GM10847 (cell line): ENCODE measurements around the gene GP1BA.

Experiments used
- POLR2A ChIP-seq: IDR thresholded peaks from 2 replicates; pipeline ENCODE4 v1.6.1; 2011; ENCODE audit not compliant: insufficient read length; ENCODE audit errors: extremely low read depth

The GP1BA gene

DNA sequence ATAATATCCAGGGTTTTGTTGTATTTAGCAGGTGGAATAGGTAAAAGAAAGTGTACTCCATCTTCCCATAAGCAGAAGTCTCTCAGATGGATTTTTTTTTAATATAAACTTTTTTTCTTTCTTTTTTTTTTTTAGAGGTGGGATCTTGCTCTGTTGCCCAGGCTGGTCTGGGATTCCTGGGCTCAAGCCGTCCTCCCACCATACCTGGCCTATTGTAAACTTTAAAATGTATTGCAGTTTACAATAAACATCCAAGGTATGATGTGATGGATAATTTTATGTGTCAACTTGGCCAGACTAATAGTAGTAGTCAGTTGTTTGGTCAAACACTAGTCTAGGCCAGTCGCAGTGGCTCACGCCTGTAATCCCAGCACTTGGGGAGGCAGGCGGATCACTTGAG, 10.8 kb upstream of the GP1BA start:
- no peak for TF ChIP-seq POLR2A

DNA sequence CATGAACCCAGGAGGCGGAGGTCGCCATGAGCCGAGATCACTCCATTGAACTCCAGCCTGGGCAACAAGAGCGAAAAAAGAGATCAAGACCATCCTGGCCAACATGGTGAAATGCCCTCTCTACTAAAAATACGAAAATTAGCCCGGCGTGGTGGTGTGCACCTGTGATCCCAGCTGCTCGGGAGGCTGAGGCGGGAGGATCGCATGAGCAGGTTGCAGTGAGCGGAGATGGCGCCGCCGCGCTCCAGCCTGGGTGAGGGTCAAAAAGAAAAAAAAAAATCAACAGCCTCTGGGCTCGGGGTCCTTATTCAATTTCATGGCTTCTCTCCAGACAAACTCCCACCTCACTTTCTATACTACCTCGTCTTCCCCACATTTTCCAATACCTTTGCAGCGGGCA, 3.2 kb upstream of the GP1BA start:
- TF ChIP-seq POLR2A = no peak

DNA sequence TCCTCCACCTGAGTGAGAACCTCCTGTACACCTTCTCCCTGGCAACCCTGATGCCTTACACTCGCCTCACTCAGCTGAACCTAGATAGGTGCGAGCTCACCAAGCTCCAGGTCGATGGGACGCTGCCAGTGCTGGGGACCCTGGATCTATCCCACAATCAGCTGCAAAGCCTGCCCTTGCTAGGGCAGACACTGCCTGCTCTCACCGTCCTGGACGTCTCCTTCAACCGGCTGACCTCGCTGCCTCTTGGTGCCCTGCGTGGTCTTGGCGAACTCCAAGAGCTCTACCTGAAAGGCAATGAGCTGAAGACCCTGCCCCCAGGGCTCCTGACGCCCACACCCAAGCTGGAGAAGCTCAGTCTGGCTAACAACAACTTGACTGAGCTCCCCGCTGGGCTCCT, 679 bp downstream of the GP1BA start:
- TF ChIP-seq POLR2A = no peak

DNA sequence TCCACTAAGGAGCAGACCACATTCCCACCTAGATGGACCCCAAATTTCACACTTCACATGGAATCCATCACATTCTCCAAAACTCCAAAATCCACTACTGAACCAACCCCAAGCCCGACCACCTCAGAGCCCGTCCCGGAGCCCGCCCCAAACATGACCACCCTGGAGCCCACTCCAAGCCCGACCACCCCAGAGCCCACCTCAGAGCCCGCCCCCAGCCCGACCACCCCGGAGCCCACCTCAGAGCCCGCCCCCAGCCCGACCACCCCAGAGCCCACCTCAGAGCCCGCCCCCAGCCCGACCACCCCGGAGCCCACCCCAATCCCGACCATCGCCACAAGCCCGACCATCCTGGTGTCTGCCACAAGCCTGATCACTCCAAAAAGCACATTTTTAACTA, 1.6 kb downstream of the GP1BA start:
- TF ChIP-seq POLR2A = no peak

DNA sequence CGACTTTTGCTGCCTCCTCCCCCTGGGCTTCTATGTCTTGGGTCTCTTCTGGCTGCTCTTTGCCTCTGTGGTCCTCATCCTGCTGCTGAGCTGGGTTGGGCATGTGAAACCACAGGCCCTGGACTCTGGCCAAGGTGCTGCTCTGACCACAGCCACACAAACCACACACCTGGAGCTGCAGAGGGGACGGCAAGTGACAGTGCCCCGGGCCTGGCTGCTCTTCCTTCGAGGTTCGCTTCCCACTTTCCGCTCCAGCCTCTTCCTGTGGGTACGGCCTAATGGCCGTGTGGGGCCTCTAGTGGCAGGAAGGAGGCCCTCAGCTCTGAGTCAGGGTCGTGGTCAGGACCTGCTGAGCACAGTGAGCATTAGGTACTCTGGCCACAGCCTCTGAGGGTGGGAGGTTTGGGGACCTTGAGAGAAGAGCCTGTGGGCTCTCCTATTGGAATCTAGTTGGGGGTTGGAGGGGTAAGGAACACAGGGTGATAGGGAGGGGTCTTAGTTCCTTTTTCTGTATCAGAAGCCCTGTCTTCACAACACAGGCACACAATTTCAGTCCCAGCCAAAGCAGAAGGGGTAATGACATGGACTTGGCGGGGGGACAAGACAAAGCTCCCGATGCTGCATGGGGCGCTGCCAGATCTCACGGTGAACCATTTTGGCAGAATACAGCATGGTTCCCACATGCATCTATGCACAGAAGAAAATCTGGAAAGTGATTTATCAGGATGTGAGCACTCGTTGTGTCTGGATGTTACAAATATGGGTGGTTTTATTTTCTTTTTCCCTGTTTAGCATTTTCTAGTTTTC, 2.3 kb downstream of the GP1BA start:
- no peak for TF ChIP-seq POLR2A

DNA sequence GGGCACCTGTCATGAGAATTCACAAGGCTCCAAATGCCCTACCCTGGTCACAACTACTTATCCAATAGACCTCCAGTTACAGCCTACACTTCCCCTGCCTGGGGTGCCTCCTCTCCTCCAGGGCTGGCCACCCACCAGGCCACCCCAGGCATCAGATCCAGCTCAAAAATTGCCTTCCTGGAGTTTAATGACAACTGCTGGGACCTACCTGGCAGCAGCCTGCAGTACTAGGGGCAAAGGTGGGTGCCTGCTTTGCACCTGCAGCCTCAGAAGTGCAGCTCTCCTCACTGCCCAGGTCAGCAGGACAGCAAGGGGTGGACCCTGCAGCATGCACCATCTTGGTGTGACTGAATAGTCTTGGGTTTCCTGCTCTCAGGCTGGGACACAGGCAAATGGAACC, 3.6 kb downstream of the GP1BA start:
- TF ChIP-seq POLR2A = no peak

DNA sequence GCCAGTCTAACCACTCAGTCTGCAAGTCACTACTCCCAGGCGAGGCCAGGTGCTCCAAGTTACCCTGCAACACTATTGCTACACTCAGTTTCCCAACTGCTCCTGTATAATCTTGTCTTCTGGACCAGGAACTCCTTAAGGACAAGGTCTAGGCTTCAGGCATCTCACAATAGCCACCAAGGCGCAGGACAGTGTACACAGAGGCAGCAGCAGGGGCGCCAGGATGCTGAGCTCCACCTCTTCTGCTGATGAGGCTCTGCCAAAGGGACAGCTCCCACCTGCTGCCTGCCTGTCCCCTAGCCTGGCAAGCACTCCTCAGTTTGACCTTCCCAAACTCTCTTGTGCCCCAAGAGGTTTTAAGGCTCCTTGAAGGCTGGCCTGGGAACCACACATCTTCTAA, 4.4 kb downstream of the GP1BA start:
- no peak for TF ChIP-seq POLR2A

DNA sequence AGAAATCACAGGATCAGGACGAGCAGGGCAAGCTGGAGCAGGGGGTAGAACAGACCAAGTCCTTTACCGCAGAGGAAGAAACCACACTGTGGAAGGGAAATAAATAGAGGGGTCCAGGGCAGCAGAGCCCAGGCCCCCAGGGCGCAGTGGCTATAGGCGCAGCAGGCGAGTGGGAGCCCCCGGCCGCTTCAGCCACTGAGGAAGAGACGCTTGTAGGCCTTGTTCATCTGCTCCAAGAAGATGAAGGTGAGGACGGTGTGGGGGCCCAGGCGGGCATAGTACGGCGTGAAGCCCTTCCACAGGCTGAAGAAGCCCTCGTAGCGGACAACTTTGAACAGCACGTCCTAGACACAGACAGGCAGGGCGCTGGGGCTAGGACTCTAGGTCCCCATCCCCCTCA, 5.5 kb downstream of the GP1BA start:
- TF ChIP-seq POLR2A = no peak

DNA sequence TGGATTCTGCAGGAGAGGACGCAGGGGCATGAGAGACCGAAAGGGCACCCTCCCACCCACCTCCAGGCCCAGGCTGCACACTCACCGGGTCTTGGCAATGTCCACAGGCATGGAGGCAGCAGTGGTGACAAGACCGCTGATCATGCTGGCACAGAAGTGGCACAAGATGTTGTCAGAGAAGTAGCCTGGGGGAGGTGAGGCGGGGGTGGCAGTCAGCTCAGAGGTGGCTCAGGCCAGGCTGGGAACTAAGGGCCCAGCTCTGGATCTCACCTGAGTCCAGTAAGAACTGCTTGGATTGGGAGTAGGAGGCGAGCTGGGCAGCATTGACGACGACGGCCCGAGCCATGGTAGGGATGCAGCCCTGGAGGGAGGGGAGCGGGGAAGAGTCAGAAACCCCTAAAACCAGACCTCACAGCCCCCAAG, 6.0 kb downstream of the GP1BA start:
- no peak for TF ChIP-seq POLR2A

DNA sequence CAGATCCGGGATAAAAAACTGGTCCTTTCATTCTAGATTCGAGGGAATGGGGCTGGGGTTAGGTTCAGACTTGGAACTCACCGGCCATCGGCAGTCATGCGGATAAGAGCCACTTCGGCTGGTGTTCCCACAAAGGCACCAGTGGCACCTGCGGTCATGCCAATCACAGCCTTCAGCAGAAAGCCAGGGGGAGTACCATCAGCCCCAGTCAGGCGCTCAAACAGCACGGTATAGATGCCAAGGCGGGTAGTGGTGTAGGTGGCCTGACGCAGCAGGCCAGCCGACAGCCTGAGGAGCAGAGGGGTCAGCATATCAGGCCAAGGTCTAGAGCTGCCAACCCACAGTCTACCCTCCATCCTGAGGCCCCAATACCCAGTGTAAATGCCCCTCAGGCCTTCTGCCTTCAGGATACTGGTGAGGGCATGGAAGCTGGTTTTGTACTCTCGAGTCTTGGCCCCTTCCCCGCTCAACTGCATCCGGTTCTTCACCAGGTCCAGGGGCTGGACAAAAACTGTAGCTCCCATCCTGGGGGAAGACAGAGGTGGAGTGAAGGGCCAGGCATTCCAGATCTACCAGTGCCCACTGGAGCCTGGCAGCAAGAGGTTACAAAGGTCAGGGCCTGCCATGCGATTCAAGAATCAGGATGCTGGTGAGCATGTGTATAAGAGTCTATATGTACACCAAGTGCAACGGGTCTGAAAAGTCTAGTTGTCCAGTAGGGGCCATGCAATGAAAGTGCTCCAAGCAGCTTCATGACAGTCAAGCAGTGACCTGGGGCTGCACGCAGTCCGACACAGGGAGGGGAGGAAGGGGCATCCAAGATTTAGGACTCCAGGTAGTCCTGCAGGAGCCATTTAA, 6.8 kb downstream of the GP1BA start:
- no peak for TF ChIP-seq POLR2A

DNA sequence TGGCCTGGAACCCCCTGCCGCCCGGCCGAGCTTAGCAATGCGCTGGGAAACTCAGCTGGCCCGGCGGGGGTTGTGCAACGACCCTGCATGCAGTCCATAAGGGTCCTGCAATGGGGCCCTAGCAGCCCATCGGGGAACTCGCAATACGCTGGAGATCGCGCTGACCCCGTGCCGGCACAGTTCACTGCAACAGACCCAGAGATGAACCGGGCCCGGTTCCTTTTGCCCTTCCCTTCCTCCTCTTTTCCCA, 7.4 kb downstream of the GP1BA start:
- TF ChIP-seq POLR2A = no peak

DNA sequence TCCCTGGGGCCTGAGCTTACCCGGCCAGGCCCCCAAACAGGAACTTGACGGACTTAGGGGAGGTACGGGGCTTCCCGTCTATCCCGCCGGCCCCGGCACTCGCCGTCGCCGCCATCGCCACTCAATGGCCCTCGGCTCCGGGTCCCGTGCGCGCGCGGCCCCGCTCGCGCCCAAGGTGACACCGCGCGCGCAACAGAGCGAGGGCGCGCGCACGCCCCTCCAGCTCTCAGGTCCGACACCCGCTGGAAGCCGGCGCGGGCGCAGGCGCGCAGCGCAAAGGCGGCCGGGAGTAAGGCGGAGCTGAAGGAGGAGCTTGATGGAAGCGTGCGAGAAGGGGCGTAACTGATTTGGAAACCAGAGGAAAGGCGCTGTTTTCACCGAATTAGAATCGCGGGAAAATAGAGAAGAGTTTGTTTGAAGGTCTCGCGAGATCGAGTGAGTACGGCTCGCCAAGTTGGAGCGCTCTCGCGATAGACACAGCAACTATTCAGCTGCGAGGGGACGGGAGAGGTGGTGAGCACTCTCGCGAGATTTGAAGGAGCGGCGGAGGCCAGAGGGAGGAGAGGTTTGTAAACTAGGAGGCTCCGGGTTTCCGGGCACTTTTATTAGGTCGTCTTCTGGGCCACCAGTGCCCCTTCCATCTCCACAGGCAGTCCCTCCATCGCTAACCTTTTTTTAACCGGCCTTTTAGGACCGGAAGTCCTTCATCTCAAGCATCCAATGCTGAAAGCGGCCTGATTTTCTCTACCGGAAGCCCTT, 7.9 kb downstream of the GP1BA start, which contains the start of the genes RNF167 and SLC25A11:
TSS of gene RNF167 (plus strand) at position 473 of the 759 bp plus-strand sequence. CDS start 642 bp downstream, outside the sequence.
TSS of gene SLC25A11 (minus strand) at position 251 of the 759 bp plus-strand sequence. CDS start at position 115, 136 bp downstream.
- TF ChIP-seq POLR2A = peak; percentile 87

DNA sequence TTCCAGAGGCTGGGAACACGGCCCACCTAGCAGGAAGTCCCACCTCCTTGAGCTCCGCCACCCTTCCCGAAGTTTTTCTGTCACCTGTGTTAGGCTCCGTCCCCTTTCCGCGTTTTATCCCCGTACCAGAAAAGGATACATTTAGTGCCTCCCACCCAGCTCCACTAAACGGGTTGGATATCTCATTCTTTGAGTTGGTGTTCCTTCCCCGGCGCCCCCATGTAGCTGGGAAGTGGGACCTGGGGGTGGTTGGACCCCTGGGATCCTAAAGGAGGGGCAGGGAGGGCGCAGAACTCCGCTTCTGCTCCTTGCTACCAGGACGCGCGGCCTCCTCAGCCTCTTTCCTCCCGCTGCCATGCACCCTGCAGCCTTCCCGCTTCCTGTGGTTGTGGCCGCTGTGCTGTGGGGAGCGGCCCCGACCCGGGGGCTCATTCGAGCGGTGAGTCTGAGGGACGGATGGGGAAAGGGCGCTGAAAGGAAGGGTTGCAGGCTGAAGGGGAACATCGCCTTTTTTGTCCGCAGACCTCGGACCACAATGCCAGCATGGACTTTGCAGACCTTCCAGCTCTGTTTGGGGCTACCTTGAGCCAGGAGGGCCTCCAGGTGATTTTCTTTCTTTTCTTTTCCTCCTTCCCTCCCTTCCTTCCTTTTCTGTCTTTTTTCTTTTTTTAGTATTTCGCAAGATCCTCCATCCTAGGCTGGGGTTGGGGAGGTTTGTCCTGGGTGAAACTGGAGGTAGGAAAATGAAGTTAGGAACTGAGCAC, 8.7 kb downstream of the GP1BA start:
- no peak for TF ChIP-seq POLR2A

DNA sequence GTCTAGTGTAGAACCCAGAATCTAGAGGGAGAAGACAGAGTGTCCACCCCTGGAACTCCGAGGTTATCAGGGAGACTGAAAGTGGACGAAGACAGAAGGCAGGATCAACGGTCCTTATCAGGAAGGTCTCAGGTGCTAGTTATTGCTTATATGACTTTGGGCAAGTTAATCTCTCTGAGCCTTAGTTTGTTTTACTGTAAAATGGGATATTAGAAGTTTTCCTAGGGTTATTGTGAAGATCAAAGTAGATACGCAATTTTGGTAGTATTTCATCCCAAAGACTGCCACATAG, 9.2 kb downstream of the GP1BA start:
- TF ChIP-seq POLR2A = no peak
